ENCODE results near the gene TGM6. TPM values are rescaled to one million over a fixed set of nuclear protein-coding genes. Genes with fewer than 3 reads are reported as not detected.

The TGM6 gene
- total RNA-seq, 1 experiment from 2014 or later, result not detected

GRCh38 chr20:2420510-2420909, 39.8 kb downstream of the TGM6 start:
- in situ Hi-C loops (cut with HindIII; ENCODE audit: low pct_unique_long_range_greater_than_20kb, low sequenced_read_pairs), result no loop called here
- no peak for DNase-seq (ENCODE audit: low read depth)

DNA sequence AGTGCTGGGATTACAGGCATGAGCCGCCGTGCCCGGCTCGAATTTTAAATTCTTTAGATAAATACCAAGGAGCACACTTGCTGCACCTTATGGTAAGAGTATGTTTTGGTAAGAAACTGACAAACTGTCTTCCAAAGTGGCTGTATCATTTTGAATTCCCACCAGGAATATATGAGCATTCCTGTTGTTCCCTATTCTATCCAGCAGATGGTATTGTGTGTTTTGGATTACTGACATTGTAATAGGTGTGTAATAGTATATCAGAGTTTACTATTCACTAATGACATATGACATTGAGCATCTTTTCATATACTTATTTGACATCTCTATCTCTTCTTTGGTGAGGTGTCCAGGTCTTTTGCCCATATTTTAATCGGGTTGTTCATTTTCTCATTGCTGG, 40.5 kb downstream of the TGM6 start:
- DNase-seq (ENCODE audit: low read depth), result no peak
- in situ Hi-C loops (cut with HindIII; ENCODE audit: low pct_unique_long_range_greater_than_20kb, low sequenced_read_pairs), result no loop called here

GRCh38 chr20:2429051-2429450, 48.4 kb downstream of the TGM6 start:
- in situ Hi-C loops (cut with HindIII; ENCODE audit: low pct_unique_long_range_greater_than_20kb, low sequenced_read_pairs), result no loop called here

GRCh38 chr20:2430538-2430937, 49.8 kb downstream of the TGM6 start:
- in situ Hi-C loops (cut with HindIII; ENCODE audit: low pct_unique_long_range_greater_than_20kb, low sequenced_read_pairs), result loop anchor here (10.0 kb wide), 1 partner anchor 96 kb away; no protein-coding TSS in a partner anchor
- no peak for DNase-seq (ENCODE audit: low read depth)

More at GRCh38 chr20:2429051-2429450, 48.4 kb downstream of the TGM6 start:
- DNase-seq (ENCODE audit: low read depth), result no peak

DNA sequence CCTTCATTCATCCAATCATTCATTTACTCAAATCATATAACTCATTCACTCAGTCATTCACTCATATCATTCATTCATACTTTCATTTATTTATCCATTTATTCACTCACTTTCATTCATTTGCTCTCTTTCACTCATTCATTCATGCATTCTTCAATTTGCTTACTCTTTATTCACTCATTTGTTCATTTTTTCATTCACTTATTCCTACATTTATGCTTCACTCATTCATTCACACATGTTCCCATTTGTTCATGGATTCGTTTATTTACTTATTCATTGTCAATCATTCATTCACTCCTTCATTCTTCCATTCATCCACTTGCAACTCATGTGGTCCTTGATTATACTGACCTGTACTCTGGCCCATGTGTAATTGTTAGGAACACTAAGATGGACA, 50.5 kb downstream of the TGM6 start:
- in situ Hi-C loops (cut with HindIII; ENCODE audit: low pct_unique_long_range_greater_than_20kb, low sequenced_read_pairs), result loop anchor here (10.0 kb wide), 1 partner anchor 96 kb away; no protein-coding TSS in a partner anchor
- no peak for DNase-seq (ENCODE audit: low read depth)

GRCh38 chr20:2446845-2447244, 66.1 kb downstream of the TGM6 start:
- in situ Hi-C loops (cut with HindIII; ENCODE audit: low pct_unique_long_range_greater_than_20kb, low sequenced_read_pairs), result no loop called here
- no peak for DNase-seq (ENCODE audit: low read depth)

DNA sequence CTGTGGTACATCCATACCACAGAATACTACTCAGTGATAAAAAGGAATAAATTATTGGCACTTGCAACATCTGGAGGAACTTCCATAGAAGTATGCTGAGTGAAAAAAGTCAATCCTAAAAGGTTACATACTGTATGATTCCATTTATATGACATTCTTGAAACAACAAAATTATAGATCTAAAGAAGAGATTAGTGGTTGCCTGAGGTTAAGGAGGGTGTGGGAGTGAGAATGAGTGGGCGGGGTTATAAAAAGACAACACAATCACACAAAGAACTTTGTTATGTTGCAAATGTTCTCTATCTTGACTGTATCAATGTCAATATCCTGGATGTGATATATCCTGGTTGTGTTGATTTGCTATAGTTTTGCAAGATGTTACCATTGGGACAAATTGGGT, 68.7 kb downstream of the TGM6 start:
- in situ Hi-C loops (cut with HindIII; ENCODE audit: low pct_unique_long_range_greater_than_20kb, low sequenced_read_pairs), result no loop called here
- no peak for DNase-seq (ENCODE audit: low read depth)

DNA sequence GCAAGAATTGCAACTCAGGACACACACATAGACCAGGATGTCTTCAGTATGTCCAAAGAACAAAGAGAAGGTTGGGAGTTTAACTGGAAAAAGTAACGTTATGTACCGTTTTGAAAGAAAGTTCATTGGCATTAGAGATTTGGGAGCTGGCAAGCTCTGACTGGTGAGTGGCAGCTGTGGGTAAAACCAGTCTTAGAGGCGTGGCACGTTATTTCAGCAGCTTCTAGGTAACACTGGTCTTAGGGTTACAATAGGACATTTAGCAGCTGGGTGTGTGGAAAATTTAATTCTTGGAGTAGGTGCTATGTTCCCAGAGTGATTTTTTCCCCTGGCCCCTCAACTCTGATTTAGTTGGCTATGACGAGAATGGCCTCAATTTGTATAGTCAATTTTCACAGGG, 70.7 kb downstream of the TGM6 start:
- in situ Hi-C loops (cut with HindIII; ENCODE audit: low pct_unique_long_range_greater_than_20kb, low sequenced_read_pairs), result no loop called here
- DNase-seq (ENCODE audit: low read depth), result no peak

GRCh38 chr20:2451939-2452732, 71.4 kb downstream of the TGM6 start:
- in situ Hi-C loops (cut with HindIII; ENCODE audit: low pct_unique_long_range_greater_than_20kb, low sequenced_read_pairs), result no loop called here
- DNase-seq (ENCODE audit: low read depth), result peak; percentile 61

- no peak for DNase-seq (ENCODE audit: low read depth)
- in situ Hi-C loops (cut with HindIII; ENCODE audit: low pct_unique_long_range_greater_than_20kb, low sequenced_read_pairs), result no loop called here
These were observed 73.1 kb downstream of the TGM6 start for GRCh38 chr20:2453792-2454191.

DNA sequence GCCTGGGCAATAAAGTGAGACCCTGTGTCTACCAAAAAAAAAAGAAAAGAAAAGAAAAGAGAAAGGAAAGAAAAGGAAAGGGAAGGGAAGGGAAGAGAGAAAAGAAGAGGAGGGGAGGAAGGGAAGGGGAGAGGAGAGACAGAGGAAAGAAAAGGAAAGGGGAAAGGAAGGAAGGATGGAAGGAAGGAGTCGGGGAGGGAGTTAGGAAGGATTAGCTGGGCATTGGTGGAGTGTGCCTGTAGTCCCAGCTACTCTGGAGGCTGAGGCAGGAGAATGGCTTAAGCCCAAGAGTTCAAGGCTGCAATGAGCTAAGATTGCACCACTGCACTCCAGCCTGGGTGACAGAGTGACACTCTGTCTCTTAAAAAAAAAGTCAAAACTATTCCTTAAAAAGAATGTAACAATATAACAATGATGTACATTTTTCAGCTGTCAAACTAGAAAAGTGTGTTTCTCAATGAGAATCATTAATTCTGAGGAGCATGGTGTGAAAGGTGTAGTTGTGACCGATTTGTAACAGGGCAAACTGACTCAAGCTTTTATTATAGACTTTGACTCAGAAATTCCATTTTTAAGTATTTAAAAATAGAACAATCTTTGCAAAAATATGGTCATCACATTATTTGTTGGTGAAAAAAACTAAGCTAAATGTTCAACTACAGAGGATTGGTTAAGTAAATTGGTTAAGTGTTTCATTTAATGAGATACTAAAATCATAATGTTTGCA, 75.2 kb downstream of the TGM6 start:
- DNase-seq (ENCODE audit: low read depth), result no peak
- in situ Hi-C loops (cut with HindIII; ENCODE audit: low pct_unique_long_range_greater_than_20kb, low sequenced_read_pairs), result no loop called here

GRCh38 chr20:2458919-2459499, 78.3 kb downstream of the TGM6 start:
- DNase-seq (ENCODE audit: low read depth), result no peak
- in situ Hi-C loops (cut with HindIII; ENCODE audit: low pct_unique_long_range_greater_than_20kb, low sequenced_read_pairs), result no loop called here

- in situ Hi-C loops (cut with HindIII; ENCODE audit: low pct_unique_long_range_greater_than_20kb, low sequenced_read_pairs), result no loop called here
- DNase-seq (ENCODE audit: low read depth), result no peak
These were observed 79.5 kb downstream of the TGM6 start for GRCh38 chr20:2459981-2460751.

DNA sequence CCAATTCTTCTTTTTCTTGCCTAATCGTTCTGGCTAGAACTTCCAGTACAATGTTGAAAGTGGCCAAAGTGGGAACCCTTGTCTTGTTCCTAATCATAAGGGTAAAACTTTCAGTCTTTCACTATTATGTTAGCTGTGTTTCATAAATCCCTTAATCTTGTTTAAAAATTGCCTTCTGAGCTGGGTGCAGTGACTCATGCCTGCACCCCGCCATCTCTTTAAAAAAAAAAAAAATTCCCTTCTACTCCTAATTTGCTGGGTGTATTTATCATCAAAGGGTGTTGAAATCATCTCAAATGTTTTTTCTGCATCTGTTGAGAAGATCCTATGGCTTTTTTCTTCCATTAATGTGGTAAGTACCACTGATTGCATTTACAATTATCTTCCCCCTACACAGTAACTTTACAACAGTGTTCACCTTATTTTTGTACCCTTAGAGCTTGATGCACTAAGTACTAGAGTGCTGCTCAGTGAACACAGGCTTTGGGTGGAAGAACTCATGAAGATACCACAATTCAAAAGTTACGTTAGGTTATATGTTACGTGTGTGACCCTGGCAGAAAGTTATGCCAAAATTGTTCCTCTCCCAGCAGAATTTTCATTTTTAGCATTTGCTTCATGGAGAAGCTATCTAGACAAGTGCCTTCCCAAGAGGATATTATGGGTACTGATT, 80.2 kb downstream of the TGM6 start:
- in situ Hi-C loops (cut with HindIII; ENCODE audit: low pct_unique_long_range_greater_than_20kb, low sequenced_read_pairs), result no loop called here
- DNase-seq (ENCODE audit: low read depth), result no peak

DNA sequence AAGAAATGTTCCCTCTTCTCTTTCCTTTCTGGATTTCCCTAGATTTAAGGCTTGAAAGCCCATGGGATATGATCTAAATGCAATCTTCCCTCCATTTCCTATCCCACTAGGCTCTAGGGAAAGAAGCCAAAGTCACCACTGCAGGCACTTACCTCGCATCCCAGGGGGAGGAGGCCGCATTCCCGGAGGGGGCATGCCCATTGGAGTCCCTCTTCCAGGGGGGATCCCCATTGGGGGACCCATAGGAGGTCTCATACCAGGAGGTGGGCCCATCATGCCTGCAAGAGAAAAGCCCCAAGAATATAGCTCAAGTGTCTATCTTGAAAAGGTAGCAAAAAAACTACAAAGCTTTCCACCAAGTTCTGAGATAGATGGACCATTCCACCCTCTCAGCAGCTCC, 81.8 kb downstream of the TGM6 start:
- no peak for DNase-seq (ENCODE audit: low read depth)
- in situ Hi-C loops (cut with HindIII; ENCODE audit: low pct_unique_long_range_greater_than_20kb, low sequenced_read_pairs), result no loop called here

DNA sequence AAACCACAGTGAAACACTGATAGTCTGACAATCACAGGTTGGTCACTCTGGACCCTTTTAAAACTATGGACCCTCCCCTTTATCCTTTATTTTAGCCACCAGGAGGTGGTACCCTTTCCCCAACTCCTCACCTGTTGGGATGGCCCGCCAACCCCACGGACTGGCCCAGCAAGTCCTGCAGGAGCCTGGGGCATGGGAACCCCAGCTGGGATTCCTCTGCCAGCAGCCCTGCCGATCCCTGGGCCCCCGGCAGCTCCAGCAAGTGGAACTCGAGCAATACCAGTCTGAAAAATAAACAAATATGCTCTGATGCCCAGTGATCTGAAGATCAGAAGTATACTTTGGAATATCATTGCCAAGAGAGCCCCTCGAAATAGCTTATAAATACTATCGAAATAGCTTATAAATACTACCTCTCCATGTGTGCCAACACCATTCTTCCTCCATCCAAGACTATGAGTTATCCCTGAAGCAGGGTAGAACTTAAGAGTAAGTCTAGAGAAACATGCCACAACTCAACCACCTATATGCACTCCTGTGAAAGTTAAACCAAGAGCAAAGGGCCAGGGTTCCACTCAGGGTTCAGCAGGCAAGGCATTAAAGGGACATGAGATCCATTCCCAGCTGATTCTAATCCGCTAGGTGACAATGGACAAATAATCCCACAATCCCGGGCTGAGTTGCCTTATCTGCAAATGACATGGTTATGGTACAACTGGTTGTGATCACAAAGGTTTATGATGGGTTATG, 83.1 kb downstream of the TGM6 start:
- in situ Hi-C loops (cut with HindIII; ENCODE audit: low pct_unique_long_range_greater_than_20kb, low sequenced_read_pairs), result no loop called here
- DNase-seq (ENCODE audit: low read depth), result no peak

- DNase-seq (ENCODE audit: low read depth), result no peak
- in situ Hi-C loops (cut with HindIII; ENCODE audit: low pct_unique_long_range_greater_than_20kb, low sequenced_read_pairs), result no loop called here
These were observed 84.4 kb downstream of the TGM6 start for GRCh38 chr20:2465100-2465499.

Measured in Caki2 (cell line).